SK-N-MC (cell line): ENCODE results near the gene AHRR.
A peak's percentile ranks its signal among the peaks of the same experiment; 100 is the strongest.

ENCODE experiments used
- DNase-seq: peaks from one replicate; pipeline ENCODE4 v3.0.0-alpha.2; 2011; ENCODE audit warnings: low read depth, low spot score
- H3K27ac ChIP-seq: fragments of 200-600 bp; sonication (generic); 2 replicates; pipeline ENCODE4 v1.5.1; 2016; ENCODE audit warnings: mixed run types
- H3K36me3 ChIP-seq: fragments of 200-600 bp; sonication (generic); 2 replicates; pipeline ENCODE4 v1.6.1; 2017; ENCODE audit warnings: antibody characterized with exemption, low read length, mixed read lengths; ENCODE audit not compliant: insufficient read depth
- H3K4me3 ChIP-seq: fragments of 200-600 bp; sonication (generic); 2 replicates; pipeline ENCODE4 v1.5.1; 2016
- H3K9ac ChIP-seq: fragments of 200-600 bp; sonication (generic); 2 replicates; pipeline ENCODE4 v1.8.0; 2017; ENCODE audit warnings: mixed run types, mixed read lengths; ENCODE audit not compliant: insufficient read length
- H3K9me3 ChIP-seq: fragments of 200-600 bp; sonication (generic); 2 replicates; pipeline ENCODE4 v1.6.1; 2017; ENCODE audit warnings: low read depth, mild to moderate bottlenecking, antibody characterized with exemption, low read length, moderate library complexity, mixed read lengths
- EZH2 ChIP-seq: fragments of 200-600 bp; sonication (generic); IDR thresholded peaks from one replicate; pipeline ENCODE4 v1.6.1; 2017; ENCODE audit warnings: antibody characterized with exemption
- FOXP2 ChIP-seq: optimal IDR thresholded peaks from 2 replicates; pipeline ENCODE3; 2011; ENCODE audit warnings: mild to moderate bottlenecking, moderate library complexity; ENCODE audit not compliant: insufficient read depth; ENCODE audit errors: extremely low read length, control extremely low read depth
- POLR2AphosphoS5 ChIP-seq: IDR thresholded peaks from 2 replicates; pipeline ENCODE4 v1.6.1; 2012; ENCODE audit warnings: mild to moderate bottlenecking, low read depth, low read length, borderline replicate concordance

The AHRR gene

GRCh38 chr5:350355-350754, 28.8 kb downstream of the AHRR start:
- TF ChIP-seq POLR2AphosphoS5 (no peak), EZH2 (no peak), FOXP2 (no peak)
- no peak for DNase-seq
- H3K9me3 ChIP-seq, result no peaks in the 10 kb centered on the region
- H3K27ac ChIP-seq, result no peak overlapping the region
- H3K9ac ChIP-seq, result no peak overlapping the region
- H3K4me3 ChIP-seq, result no peak overlapping the region
- H3K36me3 ChIP-seq, result peaks cover 24% of the 10 kb centered on the region

- Histone ChIP-seq H3K9me3 (no peaks in the 10 kb centered on the region), H3K36me3 (peaks cover 29% of the 10 kb centered on the region), H3K9ac (no peak overlapping the region), H3K4me3 (no peak overlapping the region), H3K27ac (no peak overlapping the region)
- TF ChIP-seq POLR2AphosphoS5 (no peak), FOXP2 (no peak)
- no peak for DNase-seq
Measured at GRCh38 chr5:351084-351920, 29.8 kb downstream of the AHRR start.

GRCh38 chr5:351921-352245, 30.4 kb downstream of the AHRR start:
- Histone ChIP-seq H3K36me3 (peaks cover 29% of the 10 kb centered on the region), H3K4me3 (no peak overlapping the region), H3K9ac (no peak overlapping the region), H3K9me3 (no peaks in the 10 kb centered on the region), H3K27ac (no peak overlapping the region)
- TF ChIP-seq POLR2AphosphoS5, result no peak
- TF ChIP-seq EZH2, result no peak
- no peak for TF ChIP-seq FOXP2
- DNase-seq, result no peak

- DNase-seq, result no peak
- H3K4me3 ChIP-seq, result no peak overlapping the region
- H3K27ac ChIP-seq, result no peak overlapping the region
- H3K9me3 ChIP-seq, result no peaks in the 10 kb centered on the region
- peaks cover 29% of the 10 kb centered on the region for H3K36me3 ChIP-seq
- no peak overlapping the region for H3K9ac ChIP-seq
- TF ChIP-seq FOXP2, result no peak
- no peak for TF ChIP-seq EZH2
- TF ChIP-seq POLR2AphosphoS5, result no peak
Measured at GRCh38 chr5:352639-353611, 31.4 kb downstream of the AHRR start.

GRCh38 chr5:353612-354580, 32.4 kb downstream of the AHRR start:
- Histone ChIP-seq H3K36me3 (peaks cover 29% of the 10 kb centered on the region), H3K4me3 (no peak overlapping the region), H3K9me3 (no peaks in the 10 kb centered on the region), H3K27ac (no peak overlapping the region), H3K9ac (no peak overlapping the region)
- TF ChIP-seq EZH2, result no peak
- TF ChIP-seq POLR2AphosphoS5, result no peak
- TF ChIP-seq FOXP2, result no peak
- DNase-seq, result no peak

GRCh38 chr5:354581-355378, 33.3 kb downstream of the AHRR start:
- Histone ChIP-seq H3K27ac (no peak overlapping the region), H3K36me3 (peaks cover 34% of the 10 kb centered on the region), H3K4me3 (no peak overlapping the region), H3K9me3 (no peaks in the 10 kb centered on the region), H3K9ac (no peak overlapping the region)
- DNase-seq, result no peak
- TF ChIP-seq EZH2 (no peak), POLR2AphosphoS5 (no peak), FOXP2 (no peak)

- H3K36me3 ChIP-seq, result peaks cover 36% of the 10 kb centered on the region
- TF ChIP-seq FOXP2, result no peak
- no peak for TF ChIP-seq POLR2AphosphoS5
- no peak for TF ChIP-seq EZH2
- H3K9me3 ChIP-seq, result no peaks in the 10 kb centered on the region
- peak overlapping the region; percentile 82 for H3K27ac ChIP-seq
- DNase-seq, result no peak
- no peak overlapping the region for H3K4me3 ChIP-seq
- H3K9ac ChIP-seq, result peak overlapping the region; percentile 33
Measured at GRCh38 chr5:355379-355935, 33.9 kb downstream of the AHRR start.
